PC-9 (cell line): Measurements from ENCODE around the gene DIAPH2. TPM values are rescaled to one million over a fixed set of nuclear protein-coding genes. Genes with fewer than 3 reads are reported as not detected.

ENCODE experiments used
- BruUV-seq: library from RNA; stranded (reverse); fragments of 400-500 nt; replicated peaks from 2 replicates; lab custom pipeline; 2021; lab: Mats Ljungman, UMichigan
- CTCF ChIA-PET: fragments of 300-600 bp; sonication (Branson Sonifier 250); formaldehyde crosslinking; loops from one replicate; lab custom pipeline; 2022; ENCODE audit warnings: antibody characterized with exemption; lab: Charles Lee
- POLR2A ChIA-PET: fragments of 300-600 bp; sonication (Branson Sonifier 250); formaldehyde crosslinking; loops from one replicate; lab custom pipeline; 2022; ENCODE audit warnings: antibody characterized with exemption; ENCODE audit not compliant: unreplicated experiment; lab: Charles Lee
- DNase-seq, 2 experiments: peaks; one replicate each; pipeline versions ENCODE4 v3.0.0 to v3.0.0-alpha.2; 2015 to 2022; ENCODE audit warnings: mixed read lengths in 1 of 2
- H2AFZ ChIP-seq: fragments of 200-600 bp; sonication (generic); 2 replicates; pipeline ENCODE4 v1.8.1; 2017; ENCODE audit warnings: antibody characterized with exemption
- H3F3A ChIP-seq: fragments of 200-600 bp; sonication (generic); 2 replicates; pipeline ENCODE4 v1.8.1; 2017; ENCODE audit warnings: antibody characterized with exemption, mild to moderate bottlenecking, low read depth; ENCODE audit not compliant: insufficient read depth
- H3K27ac ChIP-seq: fragments of 200-600 bp; sonication (generic); 2 replicates; pipeline ENCODE4 v1.6.1; 2016; ENCODE audit warnings: mixed run types
- H3K27me3 ChIP-seq: fragments of 200-600 bp; sonication (generic); 2 replicates; pipeline ENCODE4 v1.6.1; 2016; ENCODE audit warnings: low read depth, mixed run types; ENCODE audit not compliant: insufficient read depth
- H3K36me3 ChIP-seq: fragments of 200-600 bp; sonication (generic); 2 replicates; pipeline ENCODE4 v1.6.1; 2016; ENCODE audit warnings: low read depth, mixed run types
- H3K4me1 ChIP-seq: fragments of 200-600 bp; sonication (generic); replicated peaks from 2 replicates; pipeline ENCODE4 v1.6.1; 2016; ENCODE audit warnings: mixed run types; ENCODE audit not compliant: insufficient read depth
- H3K4me2 ChIP-seq: fragments of 200-600 bp; sonication (generic); 2 replicates; pipeline ENCODE4 v1.6.1; 2017; ENCODE audit warnings: mixed run types
- H3K4me3 ChIP-seq: fragments of 200-600 bp; sonication (generic); 2 replicates; pipeline ENCODE4 v1.6.1; 2016; ENCODE audit warnings: mixed run types
- H3K79me2 ChIP-seq: fragments of 200-600 bp; sonication (generic); 2 replicates; pipeline ENCODE4 v1.6.1; 2017; ENCODE audit warnings: low read depth, mixed run types
- H3K9me2 ChIP-seq: fragments of 200-600 bp; sonication (generic); 2 replicates; pipeline ENCODE4 v1.8.1; 2017; ENCODE audit warnings: mild to moderate bottlenecking; ENCODE audit not compliant: insufficient read depth
- H3K9me3 ChIP-seq: fragments of 200-600 bp; sonication (generic); 2 replicates; pipeline ENCODE4 v1.8.1; 2016; ENCODE audit warnings: low read depth; ENCODE audit not compliant: insufficient read depth
- H4K20me1 ChIP-seq: fragments of 200-600 bp; sonication (generic); 2 replicates; pipeline ENCODE4 v1.8.1; 2017; ENCODE audit not compliant: insufficient read depth
- CTCF ChIP-seq: fragments of 200-600 bp; sonication (generic); conservative IDR thresholded peaks from 2 replicates; pipeline ENCODE4 v1.6.1; 2017; ENCODE audit warnings: mixed run types, antibody characterized with exemption, mild to moderate bottlenecking, moderate library complexity
- EZH2 ChIP-seq: fragments of 200-600 bp; sonication (generic); IDR thresholded peaks from 2 replicates; pipeline ENCODE4 v1.8.0; 2017; ENCODE audit warnings: antibody characterized with exemption, low read depth
- intact Hi-C: fragments of 100-400 bp; cut with micrococcal nuclease; formaldehyde crosslinking; loops from one replicate; pipeline ENCODE4 v1.10.0; 2022; ENCODE audit not compliant: unreplicated experiment
- total RNA-seq: library from RNA; stranded (reverse); gene quantifications from 2 replicates; pipeline ENCODE4 v1.2.3, GENCODE V29; 2021

Gene DIAPH2
- total RNA-seq, 1 experiment from 2014 or later: 12.0 TPM

GRCh38 chrX:97167333-97167732 is 482.7 kb downstream of the DIAPH2 start:
- TF ChIP-seq EZH2: no peak
- TF ChIP-seq CTCF: no peak
- Histone ChIP-seq H3F3A (no peaks in the 10 kb centered on the region), H4K20me1 (no peaks in the 10 kb centered on the region), H3K36me3 (no peaks in the 10 kb centered on the region), H3K4me1 (no peaks in the 10 kb centered on the region), H3K27me3 (no peaks in the 10 kb centered on the region), H3K9me3 (no peaks in the 10 kb centered on the region), H3K4me2 (no peak overlapping the region), H2AFZ (no peak overlapping the region), H3K27ac (no peak overlapping the region), H3K4me3 (no peak overlapping the region), H3K9me2 (no peaks in the 10 kb centered on the region), H3K79me2 (no peaks in the 10 kb centered on the region)
- intact Hi-C loops: no loop called here
- CTCF ChIA-PET: no interaction called here
- no peak for DNase-seq
- BruUV-seq: no TSS peak
- POLR2A ChIA-PET: no interaction called here

DNA sequence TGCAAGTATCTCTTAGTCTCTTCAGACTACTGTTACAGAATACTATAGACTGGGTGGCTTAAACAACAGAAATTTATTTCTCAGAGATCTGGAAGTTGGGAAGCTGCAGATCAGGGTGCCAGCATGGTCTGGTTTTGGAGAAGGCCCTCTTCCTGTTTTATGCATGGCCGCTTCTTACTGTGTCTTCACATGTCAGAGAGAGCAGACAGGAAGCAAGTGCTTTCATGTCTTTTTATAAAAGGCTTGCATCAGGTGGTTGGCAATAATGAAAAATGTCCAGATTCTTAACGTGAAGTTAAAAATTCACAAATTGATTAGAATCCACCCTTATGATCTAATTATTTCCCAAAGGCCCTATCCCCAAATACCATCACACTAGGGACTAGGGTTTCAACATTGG is 484.0 kb downstream of the DIAPH2 start:
- POLR2A ChIA-PET: no interaction called here
- Histone ChIP-seq H3K27me3 (no peaks in the 10 kb centered on the region), H3K4me3 (no peak overlapping the region), H3K27ac (no peak overlapping the region), H3K36me3 (no peaks in the 10 kb centered on the region), H3K4me1 (no peaks in the 10 kb centered on the region), H3K9me2 (no peaks in the 10 kb centered on the region), H3K4me2 (no peak overlapping the region), H3K79me2 (no peaks in the 10 kb centered on the region), H4K20me1 (no peaks in the 10 kb centered on the region), H3F3A (no peaks in the 10 kb centered on the region), H2AFZ (no peak overlapping the region), H3K9me3 (no peaks in the 10 kb centered on the region)
- CTCF ChIA-PET: no interaction called here
- DNase-seq: no peak
- TF ChIP-seq EZH2 (no peak), CTCF (no peak)
- no TSS peak for BruUV-seq
- intact Hi-C loops: no loop called here

- no peak for DNase-seq
- no peaks in the 10 kb centered on the region for H3K79me2 ChIP-seq
- H3K4me3 ChIP-seq: no peak overlapping the region
- H3K36me3 ChIP-seq: no peaks in the 10 kb centered on the region
- H3K9me2 ChIP-seq: no peaks in the 10 kb centered on the region
- no peaks in the 10 kb centered on the region for H3K4me1 ChIP-seq
- CTCF ChIA-PET: no interaction called here
- no peaks in the 10 kb centered on the region for H3F3A ChIP-seq
- no peak overlapping the region for H2AFZ ChIP-seq
- BruUV-seq: no TSS peak
- H3K9me3 ChIP-seq: no peaks in the 10 kb centered on the region
- no peaks in the 10 kb centered on the region for H3K27me3 ChIP-seq
- no peak overlapping the region for H3K4me2 ChIP-seq
- POLR2A ChIA-PET: no interaction called here
- no peak overlapping the region for H3K27ac ChIP-seq
- H4K20me1 ChIP-seq: no peaks in the 10 kb centered on the region
- TF ChIP-seq EZH2: no peak
- TF ChIP-seq CTCF: no peak
- intact Hi-C loops: no loop called here
These were observed 490.5 kb downstream of the DIAPH2 start for GRCh38 chrX:97175147-97175546.
